ENCODE results near the gene CHGA.
A peak's percentile ranks its signal among the peaks of the same experiment; 100 is the strongest.

CHGA gene

DNA sequence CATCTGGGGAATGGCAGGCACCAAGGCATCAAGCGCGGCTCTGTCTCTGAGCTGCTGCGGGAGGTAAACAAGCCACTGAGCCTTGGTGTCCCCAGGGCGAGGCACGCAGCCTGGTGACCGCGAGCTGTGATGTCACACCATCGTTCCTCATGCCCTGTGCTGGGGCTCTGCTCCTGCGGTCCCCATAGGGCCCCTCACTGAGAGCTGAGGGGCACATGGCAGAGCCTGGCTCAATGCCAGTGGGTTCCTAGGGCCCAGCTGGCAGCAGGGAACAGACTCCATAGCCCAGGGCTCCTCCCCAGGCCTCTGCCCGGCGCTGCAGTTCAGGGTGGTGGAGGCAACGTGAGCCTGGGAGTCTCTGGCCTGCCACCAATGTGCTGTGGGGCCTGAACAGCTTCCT, 22.6 kb downstream of the CHGA start:
- no peak for DNase-seq

- DNase-seq: no peak
These were observed 23.3 kb downstream of the CHGA start for GRCh38 chr14:92945959-92946846.

DNA sequence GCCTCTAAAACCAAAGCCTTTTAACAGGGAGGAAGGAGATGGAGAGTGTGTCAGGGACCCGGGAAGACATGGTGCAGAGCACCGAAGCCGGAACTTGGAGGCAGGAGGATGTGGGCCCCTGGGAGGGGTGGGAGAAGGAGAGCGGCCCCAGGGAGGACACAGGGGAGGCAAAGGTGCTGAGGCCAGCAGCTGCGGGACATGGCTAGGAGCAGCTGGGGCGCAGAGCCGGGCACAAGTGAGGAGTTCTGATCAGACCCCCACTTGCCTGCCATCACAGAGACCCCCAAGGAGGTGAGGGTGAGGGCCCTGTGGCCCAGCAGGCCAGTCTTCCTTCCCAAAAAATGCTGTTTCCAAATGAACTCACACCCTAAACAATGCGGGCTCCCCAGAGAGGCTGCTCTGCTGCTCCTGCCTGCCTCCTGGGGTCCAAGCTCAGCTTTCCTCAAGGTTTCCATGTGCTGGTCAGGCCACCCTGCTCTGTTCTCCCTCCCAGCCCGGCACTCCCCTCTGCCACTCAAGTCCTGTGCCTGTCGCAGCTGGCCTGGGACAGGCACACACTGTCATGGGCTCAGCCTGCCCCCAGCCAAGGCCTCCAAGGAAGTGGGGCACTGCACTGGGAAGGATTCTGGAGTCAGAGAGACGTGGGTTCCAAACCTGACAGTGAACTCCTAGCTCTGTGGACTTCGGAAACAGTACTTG, 24.0 kb downstream of the CHGA start:
- no peak for DNase-seq

DNA sequence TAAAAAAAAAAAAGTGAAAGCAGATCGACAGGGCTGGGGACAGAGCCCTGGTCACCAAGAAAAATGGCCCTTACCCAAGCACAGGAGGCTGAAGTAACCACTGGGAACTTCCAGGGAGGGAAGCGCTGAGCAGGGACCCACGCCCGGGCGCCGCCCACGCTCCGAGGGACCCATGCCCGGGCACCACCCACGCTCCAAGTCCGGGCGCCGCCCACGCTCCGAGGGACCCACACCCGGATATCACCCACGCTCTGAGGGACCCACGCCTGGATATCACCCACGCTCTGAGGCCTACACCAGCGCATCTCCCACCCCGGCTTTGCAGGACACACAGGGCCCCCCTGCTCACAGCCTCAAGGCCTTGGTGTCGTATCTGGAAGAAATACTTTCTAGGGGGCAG, 25.7 kb downstream of the CHGA start:
- DNase-seq: no peak

GRCh38 chr14:92949496-92950192, 26.7 kb downstream of the CHGA start:
- no peak for DNase-seq

GRCh38 chr14:92950193-92950540, 27.2 kb downstream of the CHGA start:
- no peak for DNase-seq

DNA sequence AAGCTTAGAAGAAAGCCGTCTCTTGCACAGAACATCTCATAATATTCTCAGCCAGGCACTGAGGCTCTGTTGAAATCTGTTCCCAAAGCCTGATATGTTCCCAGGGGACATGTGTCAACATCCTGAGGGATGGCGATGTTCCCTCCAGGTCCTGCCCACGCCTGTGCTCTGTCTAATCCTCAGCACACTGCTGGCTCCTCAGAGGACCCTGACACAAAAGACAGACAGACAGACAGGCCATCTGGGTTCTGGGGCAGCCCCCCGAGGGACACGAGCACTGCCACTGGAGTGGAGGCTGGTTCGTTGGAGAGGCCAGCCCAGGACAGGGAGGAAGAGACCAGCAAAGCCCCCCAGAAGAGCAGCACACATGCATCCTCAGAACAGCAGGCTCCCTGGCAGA, 27.8 kb downstream of the CHGA start:
- no peak for DNase-seq

GRCh38 chr14:92951261-92951660, 28.3 kb downstream of the CHGA start:
- DNase-seq: no peak

DNA sequence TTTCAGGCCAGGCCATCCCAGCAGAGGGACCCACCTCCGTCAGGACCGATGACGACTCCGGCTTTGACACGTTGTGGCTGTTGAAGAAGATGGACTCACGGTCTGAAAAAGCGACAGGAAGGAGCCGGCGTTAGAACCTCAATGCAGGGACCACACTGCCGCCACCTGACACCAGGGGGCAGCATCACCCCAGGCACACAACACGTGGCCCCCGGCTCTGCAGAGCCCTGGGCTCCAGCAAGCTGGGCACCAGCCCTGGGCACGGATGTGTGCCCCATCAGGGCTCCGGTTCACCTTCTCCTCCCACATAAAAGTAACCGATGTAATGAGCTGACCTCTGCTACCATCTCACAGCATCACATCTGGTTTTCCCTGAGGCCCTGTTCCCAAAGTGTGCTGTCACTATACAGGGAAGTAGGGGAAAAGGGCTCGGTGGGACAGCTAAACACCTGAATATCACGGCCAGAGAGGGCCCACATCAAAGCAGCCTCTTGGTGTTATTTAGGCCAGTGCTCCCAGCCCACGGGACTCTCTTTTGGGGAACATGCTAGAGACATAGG, 29.0 kb downstream of the CHGA start:
- DNase-seq: peak; percentile 47

GRCh38 chr14:92952481-92953298, 29.7 kb downstream of the CHGA start:
- DNase-seq: no peak

- no peak for DNase-seq
These were observed 30.6 kb downstream of the CHGA start for GRCh38 chr14:92953526-92953925.

GRCh38 chr14:92954933-92955332, 32.0 kb downstream of the CHGA start:
- no peak for DNase-seq

- DNase-seq: no peak
These were observed 32.4 kb downstream of the CHGA start for GRCh38 chr14:92955381-92955780.

DNA sequence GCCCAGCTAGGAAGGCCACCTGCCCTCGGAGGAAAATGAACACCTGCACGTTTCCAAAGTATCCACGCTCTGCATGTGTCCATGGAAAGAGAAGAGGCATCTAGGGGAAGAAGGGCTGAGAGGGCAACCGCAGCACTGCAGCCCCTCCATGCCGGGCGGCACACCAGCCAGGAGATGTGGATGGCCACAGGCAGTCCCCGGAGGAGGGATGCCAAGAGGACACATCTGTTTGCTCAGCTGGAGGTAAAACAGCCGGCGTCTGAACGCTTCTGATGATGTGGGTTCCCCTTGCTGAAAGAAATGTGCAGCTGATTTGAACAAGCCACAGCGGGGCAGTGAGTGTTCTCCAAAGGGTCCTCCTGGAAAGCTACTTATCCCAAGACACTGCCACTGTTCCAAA, 34.0 kb downstream of the CHGA start:
- no peak for DNase-seq

DNA sequence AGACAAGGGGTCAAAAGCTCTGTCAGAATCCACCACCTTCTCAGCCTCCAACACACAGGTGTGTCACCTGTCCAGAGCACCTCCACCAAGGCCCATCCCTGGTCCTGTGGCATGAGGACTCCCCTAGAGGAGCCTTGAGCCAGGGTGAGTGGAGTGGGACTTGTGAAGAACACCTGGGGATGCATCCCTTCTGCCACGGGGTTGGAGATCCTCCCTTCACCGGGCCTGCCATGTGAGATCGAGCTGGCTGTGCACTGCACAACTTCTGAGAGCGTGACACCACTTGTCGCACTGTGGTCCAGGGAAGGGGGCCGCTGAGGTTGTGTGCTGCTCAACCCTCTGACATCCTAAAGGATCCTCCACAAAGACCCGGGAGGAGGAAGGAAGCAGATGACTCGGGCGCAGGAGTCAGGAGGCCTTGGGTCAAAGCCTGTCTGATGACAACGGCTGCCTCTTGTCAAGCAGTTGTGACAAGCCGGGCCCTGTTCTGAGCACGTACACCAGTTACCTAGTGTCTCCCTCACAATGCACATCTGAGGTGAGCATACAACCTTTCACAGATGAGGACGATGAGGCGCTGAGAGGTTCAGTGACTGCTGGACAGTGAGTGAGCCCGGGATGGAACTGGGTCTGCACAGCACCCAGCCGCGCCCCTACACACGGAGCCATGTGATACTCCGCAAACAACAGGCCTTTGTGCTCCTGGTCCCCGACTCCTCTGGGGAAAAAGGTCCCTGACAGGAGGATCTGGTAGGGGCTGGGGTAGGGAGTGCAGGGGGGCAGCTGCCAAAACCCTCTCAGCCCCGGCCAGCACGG, 35.6 kb downstream of the CHGA start:
- DNase-seq: no peak

GRCh38 chr14:92959189-92959531, 36.2 kb downstream of the CHGA start:
- DNase-seq: no peak

GRCh38 chr14:92959761-92960680, 37.1 kb downstream of the CHGA start:
- DNase-seq: no peak

GRCh38 chr14:92960706-92961566, 38.0 kb downstream of the CHGA start:
- no peak for DNase-seq

DNA sequence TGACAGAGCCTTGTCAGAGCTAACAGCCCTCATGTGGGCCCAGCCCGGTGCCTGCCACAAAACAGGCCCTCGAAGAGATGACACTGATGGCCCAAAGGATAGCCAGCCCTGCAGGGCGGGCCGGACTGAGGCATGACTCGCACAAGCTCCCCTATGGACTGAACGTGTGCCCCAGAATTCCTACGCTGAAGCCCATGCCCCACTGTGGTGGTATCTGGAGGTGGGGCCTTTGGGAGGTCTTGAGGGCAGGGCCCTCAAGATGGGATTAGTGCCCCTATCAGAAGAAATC, 38.6 kb downstream of the CHGA start:
- no peak for DNase-seq

All from NK-92 treated with Interleukin-12 subunit alpha and Interleukin-12 subunit beta, amount 100 ng/mL, for 24 hours (cell line).